PC-3 (cell line): ENCODE data around the gene FSCN2. TPM values are rescaled to one million over a fixed set of nuclear protein-coding genes. Genes with fewer than 3 reads are reported as not detected.

ENCODE experiments used
- ATAC-seq: fragments of 200-7000 bp; cut with Tn5 transposase; 2 replicates; pipeline ENCODE4 v1.9.1; 2020; ENCODE audit warnings: mild to moderate bottlenecking, moderate library complexity
- BruUV-seq: library from RNA; stranded (reverse); fragments of 400-500 nt; replicated peaks from 2 replicates; lab custom pipeline; 2021; lab: Mats Ljungman, UMichigan
- CTCF ChIA-PET: fragments of 300-600 bp; sonication (Branson Sonifier 250); formaldehyde crosslinking; loops from one replicate; lab custom pipeline; 2022; ENCODE audit warnings: antibody characterized with exemption; lab: Charles Lee
- POLR2A ChIA-PET: fragments of 300-600 bp; sonication (Branson Sonifier 250); formaldehyde crosslinking; loops from one replicate; lab custom pipeline; 2022; ENCODE audit warnings: antibody characterized with exemption; ENCODE audit not compliant: unreplicated experiment; lab: Charles Lee
- DNase-seq: peaks from one replicate; pipeline ENCODE4 v3.0.0-alpha.2; 2015
- H2AFZ ChIP-seq: fragments of 300-600 bp; sonication (generic); 2 replicates; pipeline ENCODE4 v1.6.0; 2016; ENCODE audit warnings: antibody characterized with exemption, low read length
- H3F3A ChIP-seq: fragments of 300-600 bp; sonication (generic); one replicate; pipeline ENCODE4 v1.6.0; 2017; ENCODE audit warnings: antibody characterized with exemption, low read length, control low read depth, mild to moderate bottlenecking; ENCODE audit not compliant: unreplicated experiment
- H3K27ac ChIP-seq: fragments of 300-600 bp; sonication (generic); 2 replicates; pipeline ENCODE4 v1.5.1; 2016; ENCODE audit warnings: mild to moderate bottlenecking, low read length
- H3K27me3 ChIP-seq: fragments of 300-600 bp; sonication (generic); 2 replicates; pipeline ENCODE4 v1.6.1; 2016; ENCODE audit warnings: low read length, mixed read lengths
- H3K36me3 ChIP-seq: fragments of 300-600 bp; sonication (generic); 2 replicates; pipeline ENCODE4 v1.6.1; 2016; ENCODE audit warnings: low read depth, mixed run types, low read length, mixed read lengths
- H3K4me1 ChIP-seq: fragments of 300-600 bp; sonication (generic); 2 replicates; pipeline ENCODE4 v1.5.1; 2016; ENCODE audit warnings: low read length; ENCODE audit not compliant: insufficient read depth
- H3K4me2 ChIP-seq: fragments of 300-600 bp; sonication (generic); 2 replicates; pipeline ENCODE4 v1.6.0; 2016; ENCODE audit warnings: low read length
- H3K4me3 ChIP-seq: fragments of 300-600 bp; sonication (generic); 2 replicates; pipeline ENCODE4 v1.5.1; 2016; ENCODE audit warnings: mild to moderate bottlenecking, low read length, mixed read lengths
- H3K79me2 ChIP-seq: fragments of 300-600 bp; sonication (generic); 2 replicates; pipeline ENCODE4 v1.6.1; 2017; ENCODE audit warnings: low read length, mixed read lengths
- H3K9ac ChIP-seq: fragments of 300-600 bp; sonication (generic); 2 replicates; pipeline ENCODE4 v1.6.0; 2016; ENCODE audit warnings: mild to moderate bottlenecking, low read length
- H3K9me2 ChIP-seq: fragments of 300-600 bp; sonication (generic); replicated peaks from 2 replicates; pipeline ENCODE4 v1.6.1; 2016; ENCODE audit warnings: mixed run types, low read length, mixed read lengths
- H3K9me3 ChIP-seq: fragments of 300-600 bp; sonication (generic); 2 replicates; pipeline ENCODE4 v1.6.1; 2016; ENCODE audit warnings: low read length, mixed read lengths
- H4K20me1 ChIP-seq: fragments of 300-600 bp; sonication (generic); 2 replicates; pipeline ENCODE4 v1.6.1; 2016; ENCODE audit warnings: low read length, mixed read lengths
- EZH2 ChIP-seq: fragments of 300-600 bp; sonication (generic); IDR thresholded peaks from one replicate; pipeline ENCODE4 v1.6.1; 2017; ENCODE audit warnings: antibody characterized with exemption, mild to moderate bottlenecking, low read length; ENCODE audit not compliant: unreplicated experiment
- EZH2phosphoT487 ChIP-seq: fragments of 300-600 bp; sonication (generic); IDR thresholded peaks from 2 replicates; pipeline ENCODE4 v1.6.1; 2018; ENCODE audit warnings: mild to moderate bottlenecking, antibody characterized with exemption, low read length, borderline replicate concordance
- intact Hi-C: fragments of 100-400 bp; cut with micrococcal nuclease; formaldehyde crosslinking; loops from 2 replicates; pipeline ENCODE4 v1.9.0; 2023
- total RNA-seq: library from RNA; depleted of rRNA; stranded (reverse); fragments of >200 nt; gene quantifications from 2 replicates; pipeline ENCODE4 v1.2.3, GENCODE V29; 2014
- TF ChIP-seq, protein P1 (sequence below): fragments of 300-600 bp; sonication (generic); conservative IDR thresholded peaks from 2 replicates; pipeline ENCODE4 v1.5.1; 2017; ENCODE audit warnings: antibody characterized with exemption, low read depth, mild to moderate bottlenecking, low read length

FSCN2 gene
- total RNA-seq, 1 experiment from 2014 or later: 0.87 TPM

GRCh38 chr17:81580481-81580880 lies 52.3 kb downstream of the FSCN2 start:
- no TSS peak for BruUV-seq
- ChIA-PET POLR2A (no interaction called here), CTCF (no interaction called here)
- no peak for DNase-seq
- Histone ChIP-seq H3K4me1 (peaks cover 59% of the 10 kb centered on the region), H3K9me2 (no peaks in the 10 kb centered on the region), H4K20me1 (peaks cover 76% of the 10 kb centered on the region), H3F3A (peaks cover 10% of the 10 kb centered on the region), H3K9me3 (no peaks in the 10 kb centered on the region), H3K27me3 (no peaks in the 10 kb centered on the region), H3K9ac (no peak overlapping the region), H3K79me2 (peaks cover 38% of the 10 kb centered on the region), H3K4me3 (no peak overlapping the region), H3K36me3 (peaks cover 43% of the 10 kb centered on the region), H3K4me2 (no peak overlapping the region), H2AFZ (no peak overlapping the region), H3K27ac (no peak overlapping the region)
- ATAC-seq: no peak
- intact Hi-C loops: no loop called here
- TF ChIP-seq EZH2phosphoT487 (no peak), EZH2 (no peak)
- TF ChIP-seq, protein P1, sequence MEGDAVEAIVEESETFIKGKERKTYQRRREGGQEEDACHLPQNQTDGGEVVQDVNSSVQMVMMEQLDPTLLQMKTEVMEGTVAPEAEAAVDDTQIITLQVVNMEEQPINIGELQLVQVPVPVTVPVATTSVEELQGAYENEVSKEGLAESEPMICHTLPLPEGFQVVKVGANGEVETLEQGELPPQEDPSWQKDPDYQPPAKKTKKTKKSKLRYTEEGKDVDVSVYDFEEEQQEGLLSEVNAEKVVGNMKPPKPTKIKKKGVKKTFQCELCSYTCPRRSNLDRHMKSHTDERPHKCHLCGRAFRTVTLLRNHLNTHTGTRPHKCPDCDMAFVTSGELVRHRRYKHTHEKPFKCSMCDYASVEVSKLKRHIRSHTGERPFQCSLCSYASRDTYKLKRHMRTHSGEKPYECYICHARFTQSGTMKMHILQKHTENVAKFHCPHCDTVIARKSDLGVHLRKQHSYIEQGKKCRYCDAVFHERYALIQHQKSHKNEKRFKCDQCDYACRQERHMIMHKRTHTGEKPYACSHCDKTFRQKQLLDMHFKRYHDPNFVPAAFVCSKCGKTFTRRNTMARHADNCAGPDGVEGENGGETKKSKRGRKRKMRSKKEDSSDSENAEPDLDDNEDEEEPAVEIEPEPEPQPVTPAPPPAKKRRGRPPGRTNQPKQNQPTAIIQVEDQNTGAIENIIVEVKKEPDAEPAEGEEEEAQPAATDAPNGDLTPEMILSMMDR: no peak

DNA sequence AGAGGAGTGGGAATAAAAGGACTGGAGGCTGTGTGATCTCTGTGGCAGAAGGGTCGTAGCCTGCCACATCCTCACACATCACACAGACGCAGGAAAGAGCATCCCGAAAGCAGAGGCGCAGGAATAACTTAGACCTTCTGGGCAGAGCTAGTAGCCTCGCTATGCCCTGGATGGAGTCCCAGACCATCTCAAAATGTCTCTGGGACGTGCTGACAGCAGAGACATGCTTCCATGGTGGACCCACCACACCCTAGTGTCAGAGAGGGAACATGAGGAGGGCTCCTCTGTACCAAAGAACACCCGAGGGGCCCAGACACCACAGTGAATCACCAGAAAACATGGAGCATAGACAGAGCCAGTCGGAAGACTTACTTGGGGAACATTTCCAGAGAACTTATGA lies 53.6 kb downstream of the FSCN2 start:
- Histone ChIP-seq H3K9ac (no peak overlapping the region), H3K4me2 (no peak overlapping the region), H3K4me3 (no peak overlapping the region), H3F3A (peaks cover 15% of the 10 kb centered on the region), H3K27ac (no peak overlapping the region), H2AFZ (no peak overlapping the region), H3K36me3 (peaks cover 46% of the 10 kb centered on the region), H3K9me2 (no peaks in the 10 kb centered on the region), H4K20me1 (peaks cover 78% of the 10 kb centered on the region), H3K27me3 (no peaks in the 10 kb centered on the region), H3K79me2 (peaks cover 28% of the 10 kb centered on the region), H3K4me1 (peaks cover 47% of the 10 kb centered on the region), H3K9me3 (no peaks in the 10 kb centered on the region)
- ATAC-seq (no peak), DNase-seq (no peak)
- no TSS peak for BruUV-seq
- CTCF ChIA-PET: no interaction called here
- TF ChIP-seq EZH2: no peak
- TF ChIP-seq EZH2phosphoT487: no peak
- TF ChIP-seq, protein P1: no peak
- intact Hi-C loops: no loop called here
- POLR2A ChIA-PET: no interaction called here

DNA sequence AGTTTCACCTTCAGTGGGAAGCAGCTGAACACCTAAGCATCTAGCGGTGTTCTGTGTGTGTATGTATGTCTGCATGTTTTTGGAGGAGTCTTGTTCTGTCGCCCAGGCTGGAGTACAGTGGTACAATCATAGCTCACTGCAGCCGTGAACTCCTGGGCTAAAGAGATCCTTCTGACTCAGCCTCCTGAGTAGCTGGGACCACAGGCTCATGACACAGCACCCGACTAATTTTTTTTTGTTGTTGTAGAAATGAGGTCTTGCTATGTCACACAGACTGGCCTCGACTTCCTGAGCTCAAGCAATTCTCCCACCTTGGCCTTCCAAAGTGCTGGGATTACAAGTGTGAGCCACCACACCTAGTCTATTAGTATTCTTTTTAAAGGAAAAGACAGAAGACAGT lies 54.2 kb downstream of the FSCN2 start:
- intact Hi-C loops: no loop called here
- Histone ChIP-seq H2AFZ (no peak overlapping the region), H3K27me3 (no peaks in the 10 kb centered on the region), H3K36me3 (peaks cover 50% of the 10 kb centered on the region), H3K27ac (no peak overlapping the region), H3K4me1 (peaks cover 41% of the 10 kb centered on the region), H3K4me2 (no peak overlapping the region), H3K4me3 (no peak overlapping the region), H3K9me3 (no peaks in the 10 kb centered on the region), H3K79me2 (peaks cover 28% of the 10 kb centered on the region), H3K9me2 (no peaks in the 10 kb centered on the region), H3K9ac (no peak overlapping the region), H3F3A (peaks cover 14% of the 10 kb centered on the region), H4K20me1 (peaks cover 77% of the 10 kb centered on the region)
- no peak for ATAC-seq
- DNase-seq: peak; percentile 10
- TF ChIP-seq, protein P1: no peak
- TF ChIP-seq EZH2phosphoT487 (no peak), EZH2 (no peak)
- no TSS peak for BruUV-seq
- CTCF ChIA-PET: no interaction called here
- POLR2A ChIA-PET: no interaction called here
